KMS-11 (cell line): ENCODE results near the gene HTR1B.

Experiments
- H2AFZ ChIP-seq: fragments of 200-600 bp; sonication (generic); 2 replicates; pipeline ENCODE4 v1.6.1; 2016; ENCODE audit warnings: antibody characterized with exemption, mixed run types, low read depth
- H3K27ac ChIP-seq: fragments of 200-600 bp; sonication (generic); 2 replicates; pipeline ENCODE4 v1.6.1; 2016; ENCODE audit warnings: mild to moderate bottlenecking, mixed run types
- H3K27me3 ChIP-seq: fragments of 200-600 bp; sonication (generic); 2 replicates; pipeline ENCODE4 v1.6.1; 2017; ENCODE audit warnings: mild to moderate bottlenecking, low read depth, mixed run types, moderate library complexity; ENCODE audit not compliant: insufficient read depth
- H3K36me3 ChIP-seq: fragments of 200-600 bp; sonication (generic); 2 replicates; pipeline ENCODE4 v1.6.1; 2017; ENCODE audit warnings: mild to moderate bottlenecking, mixed run types; ENCODE audit not compliant: insufficient read depth
- H3K4me1 ChIP-seq: fragments of 200-600 bp; sonication (generic); 2 replicates; pipeline ENCODE4 v1.6.1; 2016; ENCODE audit warnings: mild to moderate bottlenecking, low read depth, mixed run types; ENCODE audit not compliant: poor library complexity, severe bottlenecking
- H3K4me2 ChIP-seq: fragments of 200-600 bp; sonication (generic); 2 replicates; pipeline ENCODE4 v1.7.0; 2016; ENCODE audit warnings: mild to moderate bottlenecking, mixed run types
- H3K4me3 ChIP-seq: fragments of 200-600 bp; sonication (generic); IDR thresholded peaks from 2 replicates; pipeline ENCODE4 v1.6.1; 2017; ENCODE audit warnings: low read depth, low read length, mixed read lengths; ENCODE audit not compliant: insufficient read depth
- H3K79me2 ChIP-seq: fragments of 200-600 bp; sonication (generic); 2 replicates; pipeline ENCODE4 v1.6.1; 2016; ENCODE audit warnings: low read depth, mixed run types; ENCODE audit not compliant: insufficient read depth
- H3K9ac ChIP-seq: fragments of 200-600 bp; sonication (generic); 2 replicates; pipeline ENCODE4 v1.6.1; 2016; ENCODE audit warnings: mild to moderate bottlenecking, mixed run types
- H4K20me1 ChIP-seq: fragments of 200-600 bp; sonication (generic); 2 replicates; pipeline ENCODE4 v1.6.1; 2016; ENCODE audit warnings: mild to moderate bottlenecking, mixed run types; ENCODE audit not compliant: insufficient read depth
- TF ChIP-seq, protein P1 (sequence below): fragments of 200-600 bp; sonication (generic); conservative IDR thresholded peaks from 2 replicates; pipeline ENCODE4 v1.6.1; 2017; ENCODE audit warnings: low read depth, mild to moderate bottlenecking, antibody characterized with exemption, low read length, moderate library complexity, mixed read lengths

The HTR1B gene

DNA sequence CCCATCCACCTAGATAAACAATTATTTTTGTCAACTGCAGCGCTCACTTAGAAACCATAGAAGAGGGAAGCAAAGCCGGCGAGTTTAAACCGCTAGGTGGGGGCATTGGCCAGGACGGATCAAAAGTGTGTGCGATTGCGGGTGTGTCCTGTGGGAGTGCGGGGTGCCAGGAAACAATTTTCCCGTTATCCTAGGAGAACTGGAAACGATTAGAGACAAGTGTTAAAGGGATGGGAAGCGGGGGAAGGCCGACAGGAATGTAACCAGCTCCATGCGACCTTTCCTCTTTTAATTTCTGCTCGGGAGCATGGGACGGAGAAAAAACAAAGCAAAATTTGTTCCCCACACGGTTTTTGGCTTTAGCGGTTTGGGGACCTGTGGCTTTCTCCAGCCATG, 2.8 kb upstream of the HTR1B start:
- H3K9ac ChIP-seq, result no peak overlapping the region
- H2AFZ ChIP-seq, result no peak overlapping the region
- no peak overlapping the region for H3K4me2 ChIP-seq
- H3K27me3 ChIP-seq, result no peaks in the 10 kb centered on the region
- TF ChIP-seq, protein P1, sequence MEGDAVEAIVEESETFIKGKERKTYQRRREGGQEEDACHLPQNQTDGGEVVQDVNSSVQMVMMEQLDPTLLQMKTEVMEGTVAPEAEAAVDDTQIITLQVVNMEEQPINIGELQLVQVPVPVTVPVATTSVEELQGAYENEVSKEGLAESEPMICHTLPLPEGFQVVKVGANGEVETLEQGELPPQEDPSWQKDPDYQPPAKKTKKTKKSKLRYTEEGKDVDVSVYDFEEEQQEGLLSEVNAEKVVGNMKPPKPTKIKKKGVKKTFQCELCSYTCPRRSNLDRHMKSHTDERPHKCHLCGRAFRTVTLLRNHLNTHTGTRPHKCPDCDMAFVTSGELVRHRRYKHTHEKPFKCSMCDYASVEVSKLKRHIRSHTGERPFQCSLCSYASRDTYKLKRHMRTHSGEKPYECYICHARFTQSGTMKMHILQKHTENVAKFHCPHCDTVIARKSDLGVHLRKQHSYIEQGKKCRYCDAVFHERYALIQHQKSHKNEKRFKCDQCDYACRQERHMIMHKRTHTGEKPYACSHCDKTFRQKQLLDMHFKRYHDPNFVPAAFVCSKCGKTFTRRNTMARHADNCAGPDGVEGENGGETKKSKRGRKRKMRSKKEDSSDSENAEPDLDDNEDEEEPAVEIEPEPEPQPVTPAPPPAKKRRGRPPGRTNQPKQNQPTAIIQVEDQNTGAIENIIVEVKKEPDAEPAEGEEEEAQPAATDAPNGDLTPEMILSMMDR, result no peak
- no peak overlapping the region for H3K27ac ChIP-seq
- no peak overlapping the region for H3K4me3 ChIP-seq
- H3K36me3 ChIP-seq, result no peaks in the 10 kb centered on the region
- no peaks in the 10 kb centered on the region for H3K4me1 ChIP-seq
- H4K20me1 ChIP-seq, result no peaks in the 10 kb centered on the region
- H3K79me2 ChIP-seq, result no peaks in the 10 kb centered on the region

GRCh38 chr6:77464495-77464867, 1.2 kb upstream of the HTR1B start:
- Histone ChIP-seq H3K4me1 (no peaks in the 10 kb centered on the region), H3K79me2 (no peaks in the 10 kb centered on the region), H3K4me3 (no peak overlapping the region), H2AFZ (no peak overlapping the region), H3K36me3 (no peaks in the 10 kb centered on the region), H4K20me1 (no peaks in the 10 kb centered on the region), H3K27ac (no peak overlapping the region), H3K4me2 (no peak overlapping the region), H3K9ac (no peak overlapping the region), H3K27me3 (no peaks in the 10 kb centered on the region)
- TF ChIP-seq, protein P1, result no peak

DNA sequence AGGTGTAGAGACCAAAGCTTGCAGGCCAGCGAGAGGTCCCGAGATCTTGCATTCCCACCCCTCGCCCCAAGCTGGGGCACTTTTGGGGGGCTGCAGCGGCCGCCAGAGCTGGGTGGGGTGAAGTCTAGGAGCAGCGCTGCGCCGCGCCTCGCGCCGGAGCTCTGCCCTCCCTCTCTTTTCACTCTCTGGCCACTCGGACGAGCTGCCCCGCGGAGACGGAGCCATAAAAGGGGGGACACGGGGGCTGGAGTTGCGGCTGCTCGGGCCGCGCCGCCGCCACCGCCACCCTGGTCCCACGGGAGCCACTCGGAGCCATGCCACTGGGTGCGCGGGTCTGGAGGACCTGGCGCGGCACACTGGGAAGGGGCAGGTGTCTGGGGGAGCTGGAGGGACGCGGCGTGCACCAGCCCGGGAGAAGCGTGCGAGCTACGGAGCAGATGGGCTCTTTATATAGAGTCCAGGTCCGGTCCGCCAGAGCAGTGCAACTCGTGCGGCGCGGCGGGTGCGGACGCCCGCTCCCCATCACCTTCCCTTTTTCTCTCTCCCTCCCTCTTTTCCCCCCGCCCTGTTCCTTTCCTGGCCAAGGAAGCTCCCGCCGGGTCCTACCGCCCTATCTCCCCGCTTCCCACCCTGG, 687 bp upstream of the HTR1B start:
- H3K79me2 ChIP-seq, result no peaks in the 10 kb centered on the region
- H3K27me3 ChIP-seq, result no peaks in the 10 kb centered on the region
- no peak overlapping the region for H3K27ac ChIP-seq
- H3K9ac ChIP-seq, result no peak overlapping the region
- no peaks in the 10 kb centered on the region for H3K36me3 ChIP-seq
- H4K20me1 ChIP-seq, result no peaks in the 10 kb centered on the region
- H3K4me3 ChIP-seq, result no peak overlapping the region
- no peak overlapping the region for H2AFZ ChIP-seq
- H3K4me2 ChIP-seq, result no peak overlapping the region
- TF ChIP-seq, protein P1, result no peak
- H3K4me1 ChIP-seq, result no peaks in the 10 kb centered on the region

GRCh38 chr6:77462359-77463307, 658 bp downstream of the HTR1B start:
- Histone ChIP-seq H3K27ac (no peak overlapping the region), H3K27me3 (no peaks in the 10 kb centered on the region), H3K4me2 (no peak overlapping the region), H3K4me3 (no peak overlapping the region), H3K4me1 (no peaks in the 10 kb centered on the region), H4K20me1 (no peaks in the 10 kb centered on the region), H2AFZ (no peak overlapping the region), H3K79me2 (no peaks in the 10 kb centered on the region), H3K36me3 (no peaks in the 10 kb centered on the region), H3K9ac (no peak overlapping the region)
- TF ChIP-seq, protein P1, result no peak
